Measurements from ENCODE around the gene SLC25A45. TPM values are rescaled to one million over a fixed set of nuclear protein-coding genes. Genes with fewer than 3 reads are reported as not detected.

Gene SLC25A45
- 2.9 TPM for polyA plus RNA-seq (2013, experiment 1 of 2)
- polyA plus RNA-seq (2013, experiment 2 of 2), result 2.6 TPM

GRCh38 chr11:65382033-65382803, at the start of gene SLC25A45:
TSS of gene SLC25A45 (minus strand) at chr11:65382646. CDS start at chr11:65381951, 695 bp downstream.
- Histone ChIP-seq H3K4me3 (ENCODE audit: extremely low read depth, insufficient read depth, low read length, poor library complexity, severe bottlenecking) (peak within 1 kb of the TSS; percentile 21), H3K36me3 (ENCODE audit: control insufficient read depth, insufficient read depth, low read length) (no peaks in the 10 kb centered on the region), H3K9me3 (ENCODE audit: control insufficient read depth, low read length) (no peaks in the 10 kb centered on the region), H3K4me1 (ENCODE audit: control insufficient read depth, insufficient read depth, low read length, poor library complexity, severe bottlenecking) (peaks cover 39% of the 10 kb centered on the region), H3K27ac (ENCODE audit: low read depth, low read length, severe bottlenecking) (peak within 1 kb of the TSS; percentile 99)
- 19 to 21% methylated on average over 17 to 23 of the region's 27 CpGs for WGBS, 2 experiments (ENCODE audit: insufficient coverage in 2 of 2)

- H3K4me1 ChIP-seq (ENCODE audit: control insufficient read depth, insufficient read depth, low read length, poor library complexity, severe bottlenecking), result peaks cover 14% of the 10 kb centered on the region
- H3K27ac ChIP-seq (ENCODE audit: low read depth, low read length, severe bottlenecking), result no peak overlapping the region
- peak overlapping the region; percentile 14 for H3K4me3 ChIP-seq (ENCODE audit: extremely low read depth, insufficient read depth, low read length, poor library complexity, severe bottlenecking)
- peaks cover 86% of the 10 kb centered on the region for H3K36me3 ChIP-seq (ENCODE audit: control insufficient read depth, insufficient read depth, low read length)
- 92% methylated on average over 2 of the region's 4 CpGs; no CpG with 5 or more reads in 1 of the 2 experiments for WGBS, 2 experiments (ENCODE audit: insufficient coverage in 2 of 2)
- H3K9me3 ChIP-seq (ENCODE audit: control insufficient read depth, low read length), result no peaks in the 10 kb centered on the region
These were observed 49.1 kb upstream of the SLC25A45 start for GRCh38 chr11:65431451-65432099.

GRCh38 chr11:65430406-65431217, 48.2 kb upstream of the SLC25A45 start:
- peaks cover 86% of the 10 kb centered on the region for H3K36me3 ChIP-seq (ENCODE audit: control insufficient read depth, insufficient read depth, low read length)
- peak overlapping the region; percentile 56 for H3K27ac ChIP-seq (ENCODE audit: low read depth, low read length, severe bottlenecking)
- WGBS, 2 experiments (ENCODE audit: insufficient coverage in 2 of 2), result 89 to 94% methylated on average over 3 of the region's 6 CpGs
- peaks cover 17% of the 10 kb centered on the region for H3K4me1 ChIP-seq (ENCODE audit: control insufficient read depth, insufficient read depth, low read length, poor library complexity, severe bottlenecking)
- H3K4me3 ChIP-seq (ENCODE audit: extremely low read depth, insufficient read depth, low read length, poor library complexity, severe bottlenecking), result peak overlapping the region; percentile 93
- H3K9me3 ChIP-seq (ENCODE audit: control insufficient read depth, low read length), result no peaks in the 10 kb centered on the region

- H3K27ac ChIP-seq (ENCODE audit: low read depth, low read length, severe bottlenecking), result peak overlapping the region; percentile 56
- H3K4me3 ChIP-seq (ENCODE audit: extremely low read depth, insufficient read depth, low read length, poor library complexity, severe bottlenecking), result peak overlapping the region; percentile 93
These were observed 47.4 kb upstream of the SLC25A45 start for GRCh38 chr11:65429724-65430405.

GRCh38 chr11:65429068-65429681, 46.7 kb upstream of the SLC25A45 start:
- Histone ChIP-seq H3K36me3 (ENCODE audit: control insufficient read depth, insufficient read depth, low read length) (peaks cover 86% of the 10 kb centered on the region), H3K9me3 (ENCODE audit: control insufficient read depth, low read length) (no peaks in the 10 kb centered on the region), H3K4me1 (ENCODE audit: control insufficient read depth, insufficient read depth, low read length, poor library complexity, severe bottlenecking) (peaks cover 17% of the 10 kb centered on the region), H3K4me3 (ENCODE audit: extremely low read depth, insufficient read depth, low read length, poor library complexity, severe bottlenecking) (peak overlapping the region; percentile 93), H3K27ac (ENCODE audit: low read depth, low read length, severe bottlenecking) (no peak overlapping the region)
- 53 to 71% methylated on average over 3 of the region's 9 CpGs for WGBS, 2 experiments (ENCODE audit: insufficient coverage in 2 of 2)

More at GRCh38 chr11:65429724-65430405, 47.4 kb upstream of the SLC25A45 start:
- no peaks in the 10 kb centered on the region for H3K9me3 ChIP-seq (ENCODE audit: control insufficient read depth, low read length)
- peaks cover 86% of the 10 kb centered on the region for H3K36me3 ChIP-seq (ENCODE audit: control insufficient read depth, insufficient read depth, low read length)
- WGBS, 2 experiments (ENCODE audit: insufficient coverage in 2 of 2), result 49 to 67% methylated on average over 3 to 6 of the region's 9 CpGs
- H3K4me1 ChIP-seq (ENCODE audit: control insufficient read depth, insufficient read depth, low read length, poor library complexity, severe bottlenecking), result peaks cover 17% of the 10 kb centered on the region

- H3K4me3 ChIP-seq (ENCODE audit: extremely low read depth, insufficient read depth, low read length, poor library complexity, severe bottlenecking), result peak overlapping the region; percentile 93
- H3K9me3 ChIP-seq (ENCODE audit: control insufficient read depth, low read length), result no peaks in the 10 kb centered on the region
- peaks cover 17% of the 10 kb centered on the region for H3K4me1 ChIP-seq (ENCODE audit: control insufficient read depth, insufficient read depth, low read length, poor library complexity, severe bottlenecking)
- H3K36me3 ChIP-seq (ENCODE audit: control insufficient read depth, insufficient read depth, low read length), result peaks cover 86% of the 10 kb centered on the region
- 91 to 100% methylated on average over 1 of the region's 5 CpGs for WGBS, 2 experiments (ENCODE audit: insufficient coverage in 2 of 2)
- H3K27ac ChIP-seq (ENCODE audit: low read depth, low read length, severe bottlenecking), result peak overlapping the region; percentile 19
These were observed 46.2 kb upstream of the SLC25A45 start for GRCh38 chr11:65428578-65429067.

GRCh38 chr11:65427691-65428577, 45.5 kb upstream of the SLC25A45 start:
- peak overlapping the region; percentile 19 for H3K27ac ChIP-seq (ENCODE audit: low read depth, low read length, severe bottlenecking)
- peaks cover 19% of the 10 kb centered on the region for H3K4me1 ChIP-seq (ENCODE audit: control insufficient read depth, insufficient read depth, low read length, poor library complexity, severe bottlenecking)
- 79 to 89% methylated on average over 4 to 8 of the region's 11 CpGs for WGBS, 2 experiments (ENCODE audit: insufficient coverage in 2 of 2)
- peaks cover 83% of the 10 kb centered on the region for H3K36me3 ChIP-seq (ENCODE audit: control insufficient read depth, insufficient read depth, low read length)
- H3K4me3 ChIP-seq (ENCODE audit: extremely low read depth, insufficient read depth, low read length, poor library complexity, severe bottlenecking), result peak overlapping the region; percentile 93
- H3K9me3 ChIP-seq (ENCODE audit: control insufficient read depth, low read length), result no peaks in the 10 kb centered on the region

- peak overlapping the region; percentile 93 for H3K4me3 ChIP-seq (ENCODE audit: extremely low read depth, insufficient read depth, low read length, poor library complexity, severe bottlenecking)
- WGBS, 2 experiments (ENCODE audit: insufficient coverage in 2 of 2), result 77 to 80% methylated on average over 9 of the region's 10 CpGs
- H3K36me3 ChIP-seq (ENCODE audit: control insufficient read depth, insufficient read depth, low read length), result peaks cover 77% of the 10 kb centered on the region
- no peaks in the 10 kb centered on the region for H3K9me3 ChIP-seq (ENCODE audit: control insufficient read depth, low read length)
- peaks cover 19% of the 10 kb centered on the region for H3K4me1 ChIP-seq (ENCODE audit: control insufficient read depth, insufficient read depth, low read length, poor library complexity, severe bottlenecking)
- peak overlapping the region; percentile 99 for H3K27ac ChIP-seq (ENCODE audit: low read depth, low read length, severe bottlenecking)
These were observed 44.6 kb upstream of the SLC25A45 start for GRCh38 chr11:65426839-65427690.

All from mesodermal cell (in vitro differentiated cells).